CD4-positive, alpha-beta T cell (primary cell): ENCODE measurements around the gene FMO2. TPM values are rescaled to one million over a fixed set of nuclear protein-coding genes. Genes with fewer than 3 reads are reported as not detected.

ENCODE experiments used
- ATAC-seq: fragments of 200-7000 bp; cut with Tn5 transposase; one replicate; pipeline ENCODE4 v1.10.0; 2022; ENCODE audit warnings: mild to moderate bottlenecking; ENCODE audit not compliant: poor library complexity
- CTCF ChIA-PET: fragments of 350-600 bp; sonication (Branson Sonifier 250); formaldehyde crosslinking; loops from one replicate; lab custom pipeline; 2021; ENCODE audit warnings: antibody characterized with exemption, inconsistent platforms; lab: Charles Lee
- POLR2A ChIA-PET: fragments of 350-600 bp; sonication (Branson Sonifier 250); formaldehyde crosslinking; loops from one replicate; lab custom pipeline; 2021; ENCODE audit warnings: antibody characterized with exemption, inconsistent platforms; lab: Charles Lee
- DNase-seq, 14 experiments: peaks; one replicate each; pipeline ENCODE4 v3.0.0-alpha.2; 2013 to 2020; ENCODE audit warnings: mixed read lengths in 2 of 14
- H3K27ac ChIP-seq, 2 donors: one replicate each; pipeline versions ENCODE4 v1.5.1 to v1.7.0; 2013; ENCODE audit warnings: low read length in 2 of 2, low read depth in 1 of 2, mild to moderate bottlenecking in 1 of 2
- H3K27me3 ChIP-seq, 2 experiments: 1 replicate in 1 of 2; 2 replicates in 1 of 2; pipeline versions ENCODE4 v1.6.1 to v1.7.0; 2013; ENCODE audit warnings: low read length in 2 of 2, control low read depth in 1 of 2, mild to moderate bottlenecking in 1 of 2, moderate library complexity in 1 of 2; ENCODE audit not compliant: insufficient read depth in 2 of 2, control insufficient read depth in 1 of 2
- H3K36me3 ChIP-seq: one replicate; pipeline ENCODE4 v1.6.1; 2013; ENCODE audit warnings: low read length, control low read depth; ENCODE audit not compliant: insufficient read depth
- H3K4me1 ChIP-seq: one replicate; pipeline ENCODE4 v1.6.1; 2013; ENCODE audit warnings: low read length, control low read depth; ENCODE audit not compliant: insufficient read depth
- H3K4me3 ChIP-seq: one replicate; pipeline ENCODE4 v1.5.1; 2013; ENCODE audit warnings: mild to moderate bottlenecking, low read length, moderate library complexity
- H3K9me3 ChIP-seq, 2 experiments: 1 replicate in 1 of 2; 2 replicates in 1 of 2; pipeline versions ENCODE4 v1.6.1 to v1.7.0; 2013; ENCODE audit warnings: low read length in 2 of 2, mild to moderate bottlenecking in 2 of 2, control low read depth in 1 of 2, moderate library complexity in 1 of 2; ENCODE audit not compliant: control insufficient read depth in 1 of 2, insufficient read depth in 1 of 2
- H3K27ac Mint-ChIP-seq: one replicate; pipeline ENCODE4 v1.8.0; 2020; ENCODE audit warnings: mixed read lengths
- H3K27me3 Mint-ChIP-seq: one replicate; pipeline ENCODE4 v1.8.0; 2021; ENCODE audit warnings: mixed read lengths
- H3K36me3 Mint-ChIP-seq: one replicate; pipeline ENCODE4 v1.8.0; 2021; ENCODE audit warnings: low read depth, mixed read lengths
- H3K4me1 Mint-ChIP-seq: one replicate; pipeline ENCODE4 v1.8.0; 2021; ENCODE audit warnings: low read depth, mixed read lengths
- H3K4me3 Mint-ChIP-seq: one replicate; pipeline ENCODE4 v1.8.0; 2020; ENCODE audit warnings: mild to moderate bottlenecking, mixed read lengths
- H3K9me3 Mint-ChIP-seq: one replicate; pipeline ENCODE4 v1.8.0; 2020; ENCODE audit warnings: mixed read lengths
- intact Hi-C, 2 experiments: fragments of 100-400 bp; cut with DNase I in 1 of 2; cut with micrococcal nuclease in 1 of 2; formaldehyde crosslinking; loops; one replicate each; pipeline versions ENCODE4 v1.15.1 to v1.9.0; 2023 to 2025; cut with DNase I, micrococcal nuclease
- total RNA-seq, 174 experiments: library from RNA in 2 of 174; stranded (reverse) in 2 of 174; gene quantifications; one replicate each; pipeline ENCODE4 v1.2.3 and lab custom pipeline; 2021 to 2026
- TF ChIP-seq, protein P1 (sequence below): fragments of 200-600 bp; IDR thresholded peaks from one replicate; pipeline ENCODE4 v1.8.0; 2022; ENCODE audit warnings: antibody characterized with exemption, mild to moderate bottlenecking

Gene FMO2
- total RNA-seq, 2 experiments from 2014 or later, result not detected

DNA sequence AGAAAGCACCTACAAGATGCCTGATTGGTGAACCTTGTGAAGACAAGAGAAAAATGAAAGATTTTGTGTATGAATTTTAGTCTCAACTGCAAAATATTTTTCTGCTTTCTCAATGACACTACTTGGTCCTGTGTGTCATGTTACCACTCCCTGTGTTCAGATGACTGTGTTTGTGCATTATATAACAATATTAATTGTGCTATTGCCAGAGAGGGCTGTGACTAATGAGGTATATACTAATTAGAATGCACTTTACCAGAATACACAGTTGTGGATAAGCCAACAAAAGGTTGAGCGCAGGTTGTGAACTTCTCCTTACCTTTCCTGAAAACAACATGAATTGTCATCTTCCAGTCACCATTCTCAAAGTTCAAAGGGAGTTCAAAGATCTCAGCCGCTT is 17.3 kb upstream of the FMO2 start:
- DNase-seq (no peak), ATAC-seq (no peak)
- POLR2A ChIA-PET, result no interaction called here
- Histone ChIP-seq H3K36me3 (no peaks in the 10 kb centered on the region), H3K4me1 (no peaks in the 10 kb centered on the region), H3K9me3 (no peaks in the 10 kb centered on the region), H3K27ac (no peak overlapping the region), H3K4me3 (no peak overlapping the region), H3K27me3 (peaks cover 0 to 6% of the 10 kb centered on the region in 2 experiments)
- CTCF ChIA-PET, result no interaction called here
- Mint-ChIP-seq H3K27me3 (peaks cover 32% of the 10 kb centered on the region), H3K4me3 (no peak overlapping the region), H3K27ac (no peak overlapping the region), H3K36me3 (no peaks in the 10 kb centered on the region), H3K4me1 (no peaks in the 10 kb centered on the region), H3K9me3 (peaks cover 2% of the 10 kb centered on the region)
- TF ChIP-seq, protein P1, sequence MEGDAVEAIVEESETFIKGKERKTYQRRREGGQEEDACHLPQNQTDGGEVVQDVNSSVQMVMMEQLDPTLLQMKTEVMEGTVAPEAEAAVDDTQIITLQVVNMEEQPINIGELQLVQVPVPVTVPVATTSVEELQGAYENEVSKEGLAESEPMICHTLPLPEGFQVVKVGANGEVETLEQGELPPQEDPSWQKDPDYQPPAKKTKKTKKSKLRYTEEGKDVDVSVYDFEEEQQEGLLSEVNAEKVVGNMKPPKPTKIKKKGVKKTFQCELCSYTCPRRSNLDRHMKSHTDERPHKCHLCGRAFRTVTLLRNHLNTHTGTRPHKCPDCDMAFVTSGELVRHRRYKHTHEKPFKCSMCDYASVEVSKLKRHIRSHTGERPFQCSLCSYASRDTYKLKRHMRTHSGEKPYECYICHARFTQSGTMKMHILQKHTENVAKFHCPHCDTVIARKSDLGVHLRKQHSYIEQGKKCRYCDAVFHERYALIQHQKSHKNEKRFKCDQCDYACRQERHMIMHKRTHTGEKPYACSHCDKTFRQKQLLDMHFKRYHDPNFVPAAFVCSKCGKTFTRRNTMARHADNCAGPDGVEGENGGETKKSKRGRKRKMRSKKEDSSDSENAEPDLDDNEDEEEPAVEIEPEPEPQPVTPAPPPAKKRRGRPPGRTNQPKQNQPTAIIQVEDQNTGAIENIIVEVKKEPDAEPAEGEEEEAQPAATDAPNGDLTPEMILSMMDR, result no peak
- intact Hi-C loops, result no loop called here

DNA sequence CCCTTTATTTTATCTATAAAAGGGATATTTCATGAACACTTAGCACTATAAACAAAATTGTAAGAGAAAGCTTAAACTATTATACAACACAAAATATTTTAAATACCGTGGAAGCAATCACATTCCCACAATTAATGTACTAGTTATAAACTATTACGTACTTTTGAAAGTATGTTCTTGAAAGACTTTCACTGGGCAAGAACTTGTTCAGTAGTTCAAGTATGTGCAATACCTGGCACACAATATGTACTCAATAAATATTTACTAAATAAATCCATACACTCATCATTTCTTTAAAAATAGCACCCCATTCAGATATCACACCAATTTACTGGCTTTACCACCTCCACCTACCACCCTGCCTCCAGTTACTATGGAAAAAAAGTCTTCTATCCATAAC is 12.6 kb upstream of the FMO2 start:
- TF ChIP-seq, protein P1, result no peak
- H3K27ac ChIP-seq, result no peak overlapping the region
- intact Hi-C loops, result no loop called here

DNA sequence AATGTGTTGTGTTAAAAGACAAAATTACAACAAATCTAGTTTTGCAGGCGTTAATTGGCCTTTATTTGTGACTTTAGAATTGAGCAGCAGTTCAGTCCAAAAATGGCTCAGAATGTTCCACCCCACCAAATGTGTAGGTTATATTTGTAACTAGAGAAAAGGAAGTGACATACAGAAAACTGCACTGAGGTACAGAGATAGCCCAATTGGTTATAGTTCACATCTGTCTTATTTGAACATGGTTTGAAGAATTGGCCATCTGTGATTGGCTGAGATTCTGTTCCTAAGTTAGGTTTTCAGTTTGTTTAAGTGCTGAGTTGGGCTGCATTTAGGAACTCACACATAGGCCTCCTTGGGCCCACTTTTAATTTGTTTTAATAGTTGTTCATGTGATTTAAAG is 12.0 kb upstream of the FMO2 start:
- no peak overlapping the region for H3K4me3 ChIP-seq
- no peaks in the 10 kb centered on the region for H3K4me1 Mint-ChIP-seq
- DNase-seq (no peak), ATAC-seq (no peak)
- POLR2A ChIA-PET, result no interaction called here
- no peaks in the 10 kb centered on the region for H3K9me3 ChIP-seq
- no peak overlapping the region for H3K27ac Mint-ChIP-seq
- no peak overlapping the region for H3K27ac ChIP-seq
- H3K4me3 Mint-ChIP-seq, result no peak overlapping the region
- intact Hi-C loops, result no loop called here
- H3K27me3 Mint-ChIP-seq, result peaks cover 64% of the 10 kb centered on the region
- peaks cover 1 to 14% of the 10 kb centered on the region in 2 experiments for H3K27me3 ChIP-seq
- H3K36me3 ChIP-seq, result no peaks in the 10 kb centered on the region
- TF ChIP-seq, protein P1, result no peak
- H3K9me3 Mint-ChIP-seq, result peaks cover 2% of the 10 kb centered on the region
- no peaks in the 10 kb centered on the region for H3K36me3 Mint-ChIP-seq
- CTCF ChIA-PET, result no interaction called here
- H3K4me1 ChIP-seq, result no peaks in the 10 kb centered on the region

More for the DNA sequence above, 12.6 kb upstream of the FMO2 start:
- ATAC-seq (no peak), DNase-seq (no peak)
- Histone ChIP-seq H3K9me3 (no peaks in the 10 kb centered on the region), H3K36me3 (no peaks in the 10 kb centered on the region), H3K4me3 (no peak overlapping the region), H3K27me3 (peaks cover 0 to 14% of the 10 kb centered on the region in 2 experiments), H3K4me1 (no peaks in the 10 kb centered on the region)
- ChIA-PET POLR2A (no interaction called here), CTCF (no interaction called here)
- peaks cover 2% of the 10 kb centered on the region for H3K9me3 Mint-ChIP-seq
- no peaks in the 10 kb centered on the region for H3K4me1 Mint-ChIP-seq
- H3K4me3 Mint-ChIP-seq, result no peak overlapping the region
- no peaks in the 10 kb centered on the region for H3K36me3 Mint-ChIP-seq
- H3K27ac Mint-ChIP-seq, result no peak overlapping the region
- H3K27me3 Mint-ChIP-seq, result peaks cover 60% of the 10 kb centered on the region
